ENCODE results near the gene CDK2. TPM values are rescaled to one million over a fixed set of nuclear protein-coding genes. Genes with fewer than 3 reads are reported as not detected.
"Not testable (repeated sequence)": the region's sequence is repeated elsewhere in the genome, so short reads cannot be mapped to it uniquely, and the experiment has no call there.

CDK2 gene
- total and polyA plus RNA-seq, 9 donors: 18.3 to 33.9 (median 30.7) TPM

DNA sequence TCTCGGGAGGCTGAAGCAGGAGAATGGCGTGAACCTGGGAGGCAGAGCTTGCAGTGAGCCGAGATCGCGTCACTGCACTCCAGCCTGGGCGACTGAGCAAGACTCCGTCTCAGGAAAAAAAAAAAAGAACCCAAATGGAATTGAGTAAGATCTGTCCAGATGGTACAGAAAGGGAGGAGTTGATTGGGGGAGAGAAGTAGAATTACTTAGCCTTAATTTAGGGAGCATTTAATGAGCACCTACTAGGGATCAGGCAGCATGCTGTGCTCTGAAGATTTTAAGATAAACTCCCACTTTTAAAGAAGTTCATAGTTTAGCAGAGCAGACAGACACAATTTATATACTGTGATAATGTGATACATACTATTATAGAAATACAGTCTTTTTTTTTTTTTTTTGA is 11.8 kb downstream of the CDK2 start:
- Histone ChIP-seq H3K36me3 (no peaks in the 10 kb centered on the region), H3K27ac (no peak overlapping the region), H3K4me1 (ENCODE audit: insufficient read depth) (peaks cover 2% of the 10 kb centered on the region), H3K9me3 (no peaks in the 10 kb centered on the region), H3K27me3 (no peaks in the 10 kb centered on the region), H3K4me3 (no peak overlapping the region)
- intact Hi-C loops (cut with DNase I): no loop called here
- WGBS, 3 donors: 94 to 97% (median 95%) methylated on average over 7 of the region's 7 CpGs
- DNase-seq: no peak
- TF ChIP-seq EP300 (IDR thresholded peaks at IDR 0.05): no peak
- no peak for TF ChIP-seq POLR2A (IDR thresholded peaks at IDR 0.05)

DNA sequence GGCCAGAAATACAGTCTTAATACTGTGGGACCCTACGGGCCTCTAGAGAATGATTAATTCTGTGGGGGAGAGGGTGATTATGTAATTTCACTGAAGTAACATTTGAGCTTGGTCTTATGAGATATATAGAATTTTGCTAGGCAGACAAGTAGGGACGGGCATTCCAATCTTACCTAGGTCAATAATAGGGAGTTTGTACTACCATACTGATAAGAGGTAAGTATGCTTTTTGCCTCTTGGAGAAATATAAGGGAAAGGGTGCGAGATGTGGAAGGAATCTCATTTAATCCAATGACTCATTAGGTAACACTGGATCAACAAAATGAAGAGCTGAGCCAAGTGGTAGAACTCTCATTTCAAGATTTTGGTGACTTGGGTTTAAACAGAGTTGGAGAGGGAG is 12.4 kb downstream of the CDK2 start:
- no peak for DNase-seq
- Histone ChIP-seq H3K36me3 (no peaks in the 10 kb centered on the region), H3K4me1 (ENCODE audit: insufficient read depth) (peaks cover 2% of the 10 kb centered on the region), H3K9me3 (no peaks in the 10 kb centered on the region), H3K27me3 (no peaks in the 10 kb centered on the region), H3K27ac (no peak overlapping the region), H3K4me3 (no peak overlapping the region)
- WGBS, 3 donors: 82 to 91% (median 87%) methylated on average over 3 of the region's 3 CpGs
- TF ChIP-seq EP300 (IDR thresholded peaks at IDR 0.05) (no peak), POLR2A (IDR thresholded peaks at IDR 0.05) (no peak)
- TF ChIP-seq, protein P1, sequence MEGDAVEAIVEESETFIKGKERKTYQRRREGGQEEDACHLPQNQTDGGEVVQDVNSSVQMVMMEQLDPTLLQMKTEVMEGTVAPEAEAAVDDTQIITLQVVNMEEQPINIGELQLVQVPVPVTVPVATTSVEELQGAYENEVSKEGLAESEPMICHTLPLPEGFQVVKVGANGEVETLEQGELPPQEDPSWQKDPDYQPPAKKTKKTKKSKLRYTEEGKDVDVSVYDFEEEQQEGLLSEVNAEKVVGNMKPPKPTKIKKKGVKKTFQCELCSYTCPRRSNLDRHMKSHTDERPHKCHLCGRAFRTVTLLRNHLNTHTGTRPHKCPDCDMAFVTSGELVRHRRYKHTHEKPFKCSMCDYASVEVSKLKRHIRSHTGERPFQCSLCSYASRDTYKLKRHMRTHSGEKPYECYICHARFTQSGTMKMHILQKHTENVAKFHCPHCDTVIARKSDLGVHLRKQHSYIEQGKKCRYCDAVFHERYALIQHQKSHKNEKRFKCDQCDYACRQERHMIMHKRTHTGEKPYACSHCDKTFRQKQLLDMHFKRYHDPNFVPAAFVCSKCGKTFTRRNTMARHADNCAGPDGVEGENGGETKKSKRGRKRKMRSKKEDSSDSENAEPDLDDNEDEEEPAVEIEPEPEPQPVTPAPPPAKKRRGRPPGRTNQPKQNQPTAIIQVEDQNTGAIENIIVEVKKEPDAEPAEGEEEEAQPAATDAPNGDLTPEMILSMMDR (IDR thresholded peaks at IDR 0.05): no peak
- intact Hi-C loops (cut with DNase I): no loop called here

DNA sequence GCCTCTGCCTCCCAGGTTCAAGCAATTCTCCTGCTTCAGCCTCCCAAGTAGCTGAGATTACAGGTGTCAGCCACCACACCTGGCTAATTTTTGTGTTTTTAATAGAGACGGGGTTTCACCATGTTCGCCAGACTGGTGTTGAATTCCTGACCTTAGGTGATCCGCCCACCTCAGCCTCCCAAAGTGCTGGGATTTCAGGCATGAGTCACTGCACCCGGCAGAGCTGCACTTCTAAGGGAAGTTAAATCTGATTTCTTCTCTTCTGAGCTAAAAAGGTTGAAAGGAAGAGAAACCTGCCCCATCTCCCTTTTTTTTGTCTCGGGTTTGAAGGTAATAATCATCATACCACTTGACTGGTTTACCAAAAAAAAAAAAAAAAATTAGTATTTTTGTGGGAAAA is 15.3 kb downstream of the CDK2 start:
- intact Hi-C loops (cut with DNase I); H3K27me3 ChIP-seq; H3K4me1 ChIP-seq (ENCODE audit: insufficient read depth); H3K4me3 ChIP-seq; DNase-seq; H3K27ac ChIP-seq; H3K36me3 ChIP-seq; H3K9me3 ChIP-seq: not testable (repeated sequence)
- whole genome bisulfite sequencing, 3 donors: 57 to 71% (median 66%) methylated on average over 5 of the region's 5 CpGs

DNA sequence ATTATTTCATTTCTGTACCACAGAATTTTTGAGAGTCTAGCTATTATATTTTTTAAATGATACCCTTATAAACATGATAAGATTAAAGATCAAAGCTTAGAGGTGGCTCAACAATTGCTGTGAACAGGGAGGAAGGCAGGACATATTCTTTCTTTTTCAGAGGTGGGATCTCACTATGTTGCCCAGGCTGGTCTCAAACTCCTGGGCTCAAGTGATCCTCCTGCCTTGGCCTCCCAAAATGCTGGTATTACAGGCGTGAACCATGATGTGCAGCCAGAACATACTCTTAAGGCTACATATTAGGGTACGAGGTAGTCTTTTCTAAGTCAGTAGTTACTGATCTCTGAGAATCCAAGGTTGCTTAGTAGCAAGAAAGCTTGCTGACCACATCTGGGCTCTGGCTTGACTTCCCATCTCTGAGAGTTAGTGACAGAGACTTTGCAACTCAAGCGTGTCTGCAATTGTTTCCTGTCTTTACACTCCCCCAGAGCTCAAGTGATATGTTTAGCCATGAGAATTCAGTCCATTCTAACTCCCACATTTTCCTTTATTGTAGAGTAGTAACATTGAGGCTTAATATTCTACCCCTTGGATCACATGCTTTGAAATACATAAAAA is 15.8 kb downstream of the CDK2 start:
- intact Hi-C loops (cut with DNase I): no loop called here
- Histone ChIP-seq H3K9me3 (no peaks in the 10 kb centered on the region), H3K4me1 (ENCODE audit: insufficient read depth) (no peaks in the 10 kb centered on the region), H3K27me3 (no peaks in the 10 kb centered on the region), H3K4me3 (no peak overlapping the region), H3K27ac (no peak overlapping the region), H3K36me3 (no peaks in the 10 kb centered on the region)
- TF ChIP-seq, protein P1 (IDR thresholded peaks at IDR 0.05): no peak
- TF ChIP-seq EP300 (IDR thresholded peaks at IDR 0.05): no peak
- TF ChIP-seq POLR2A (IDR thresholded peaks at IDR 0.05): no peak
- WGBS, 3 donors: 33 to 48% (median 47%) methylated on average over 3 of the region's 3 CpGs
- no peak for DNase-seq

DNA sequence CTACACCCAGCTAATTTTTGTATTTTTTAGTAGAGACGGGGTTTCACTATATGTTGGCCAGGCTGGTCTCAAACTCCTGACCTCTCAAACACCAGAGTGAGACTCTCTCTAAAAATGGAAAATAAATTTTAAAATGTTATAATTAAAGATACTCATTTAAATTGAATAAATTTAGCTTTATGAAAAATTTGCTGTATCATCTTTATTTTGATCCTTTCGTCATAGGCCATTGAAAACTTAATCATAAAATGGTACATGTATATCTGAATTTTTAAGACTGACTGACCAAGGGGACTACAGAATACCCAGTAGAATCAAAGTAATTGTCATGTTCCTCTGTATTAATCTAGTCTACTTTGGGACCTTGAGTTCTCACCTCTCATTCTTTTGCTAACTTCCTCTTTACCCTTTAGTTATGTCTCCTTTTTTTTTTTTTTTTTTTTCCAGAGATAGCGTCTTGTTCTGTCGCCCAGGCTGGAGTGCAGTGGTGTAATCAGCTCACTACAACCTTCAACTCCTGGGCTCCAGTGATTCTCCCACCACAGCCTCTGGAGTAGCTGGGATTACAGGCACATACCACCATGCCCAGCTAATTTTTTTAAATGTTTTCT is 16.7 kb downstream of the CDK2 start:
- Histone ChIP-seq H3K9me3 (no peaks in the 10 kb centered on the region), H3K4me1 (ENCODE audit: insufficient read depth) (no peaks in the 10 kb centered on the region), H3K27me3 (no peaks in the 10 kb centered on the region), H3K27ac (no peak overlapping the region), H3K4me3 (no peak overlapping the region), H3K36me3 (no peaks in the 10 kb centered on the region)
- WGBS, 3 donors: 63 to 66% (median 66%) methylated on average over 4 of the region's 4 CpGs
- TF ChIP-seq EP300 (IDR thresholded peaks at IDR 0.05): no peak
- TF ChIP-seq, protein P1 (IDR thresholded peaks at IDR 0.05): no peak
- TF ChIP-seq POLR2A (IDR thresholded peaks at IDR 0.05): no peak
- DNase-seq: no peak
- intact Hi-C loops (cut with DNase I): no loop called here

Measured in ovary (tissue), 9 donors.